Measurements from ENCODE around the gene RARS1. TPM values are rescaled to one million over a fixed set of nuclear protein-coding genes. Genes with fewer than 3 reads are reported as not detected.

RARS1 gene
- polyA plus RNA-seq, 3 donors: 16.1 to 27.0 (median 23.2) TPM

- no CpG with 5 or more reads among the region's 7 CpGs for WGBS (ENCODE audit: insufficient coverage)
- Histone ChIP-seq H3K9ac (ENCODE audit: insufficient read depth, low read length, poor library complexity, severe bottlenecking) (no peak overlapping the region), H3K9me3 (replicated peaks in 1 of 2; ENCODE audit: control insufficient read depth in 1 of 2, insufficient read depth in 1 of 2, low read length in 2 of 2) (no peaks in the 10 kb centered on the region), H3K4me3 (replicated peaks in 1 of 3; ENCODE audit: low read depth in 2 of 3, low read length in 3 of 3) (no peak overlapping the region), H3K36me3 (replicated peaks in 1 of 2; ENCODE audit: control insufficient read depth in 1 of 2, insufficient read depth in 2 of 2, low read length in 2 of 2) (peaks cover 77 to 91% of the 10 kb centered on the region in 2 donors), H2AFZ (ENCODE audit: insufficient read depth, low read depth, low read length, poor library complexity, severe bottlenecking) (no peak overlapping the region), H3K27ac (ENCODE audit: low read depth in 1 of 2, low read length in 2 of 2) (no peak overlapping the region), H3K4me2 (replicated peaks; ENCODE audit: extremely low read depth, low read length, poor library complexity, severe bottlenecking) (no peak overlapping the region), H4K20me1 (ENCODE audit: insufficient read depth, low read length) (no peaks in the 10 kb centered on the region), H3K27me3 (ENCODE audit: control insufficient read depth in 2 of 2, insufficient read depth in 2 of 2, low read length in 2 of 2) (no peaks in the 10 kb centered on the region), H3K79me2 (ENCODE audit: insufficient read depth, low read length) (no peaks in the 10 kb centered on the region), H3K4me1 (ENCODE audit: control insufficient read depth in 1 of 2, insufficient read depth in 2 of 2, low read length in 2 of 2) (no peaks in the 10 kb centered on the region)
- H3K9me3 Mint-ChIP-seq: no peaks in the 10 kb centered on the region
- no peaks in the 10 kb centered on the region for H3K4me1 Mint-ChIP-seq
- H3K27ac Mint-ChIP-seq: no peak overlapping the region
- TF ChIP-seq CTCF (IDR thresholded peaks at IDR 0.05): no peak
- H3K36me3 Mint-ChIP-seq: peaks cover 65 to 87% of the 10 kb centered on the region in 2 donors
- no peak for DNase-seq
- H3K27me3 Mint-ChIP-seq (ENCODE audit: low read depth in 3 of 3): no peaks in the 10 kb centered on the region
- intact Hi-C loops (cut with micrococcal nuclease): no loop called here
- H3K4me3 Mint-ChIP-seq: no peak overlapping the region
Observed at GRCh38 chr5:168502563-168503237, 16.4 kb downstream of the RARS1 start.

DNA sequence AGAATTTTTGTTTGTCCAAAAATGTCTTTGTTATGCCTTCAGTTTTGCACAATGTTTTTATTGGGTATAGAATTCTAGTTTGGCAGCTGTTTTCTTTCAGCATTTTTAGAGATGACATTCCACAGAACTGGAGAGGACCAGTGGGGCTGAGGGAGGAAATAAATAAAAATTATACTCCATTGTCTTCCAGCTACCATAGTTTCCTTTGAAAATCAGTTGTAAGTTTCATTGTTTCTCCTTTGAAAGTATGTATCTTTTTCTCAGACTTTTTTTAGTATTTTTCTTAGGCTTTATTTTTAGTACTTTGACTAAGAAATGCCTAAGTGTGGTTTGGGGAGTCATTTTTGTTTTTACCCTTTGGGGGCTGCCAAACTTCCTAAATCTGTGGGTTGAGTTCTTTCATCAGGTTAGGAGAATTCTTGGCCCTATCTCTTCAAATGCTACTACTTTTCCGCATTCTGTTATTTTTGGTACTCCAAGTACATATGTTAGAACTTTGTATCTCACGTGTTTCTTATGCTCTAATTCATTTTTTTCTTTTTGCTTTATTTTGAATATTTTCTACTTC lies 27.7 kb downstream of the RARS1 start:
- H3K9ac ChIP-seq (ENCODE audit: insufficient read depth, low read length, poor library complexity, severe bottlenecking): no peak overlapping the region
- peaks cover 98 to 100% of the 10 kb centered on the region in 2 donors for H3K36me3 ChIP-seq (replicated peaks in 1 of 2; ENCODE audit: control insufficient read depth in 1 of 2, insufficient read depth in 2 of 2, low read length in 2 of 2)
- no peak overlapping the region for H2AFZ ChIP-seq (ENCODE audit: insufficient read depth, low read depth, low read length, poor library complexity, severe bottlenecking)
- H3K4me2 ChIP-seq (replicated peaks; ENCODE audit: extremely low read depth, low read length, poor library complexity, severe bottlenecking): no peak overlapping the region
- no peak for TF ChIP-seq CTCF (IDR thresholded peaks at IDR 0.05)
- H3K4me1 ChIP-seq (ENCODE audit: control insufficient read depth in 1 of 2, insufficient read depth in 2 of 2, low read length in 2 of 2): no peaks in the 10 kb centered on the region
- peaks cover 12 to 24% of the 10 kb centered on the region in 2 donors for H3K9me3 ChIP-seq (replicated peaks in 1 of 2; ENCODE audit: control insufficient read depth in 1 of 2, insufficient read depth in 1 of 2, low read length in 2 of 2)
- H3K27ac ChIP-seq (ENCODE audit: low read depth in 1 of 2, low read length in 2 of 2): no peak overlapping the region
- H3K27ac Mint-ChIP-seq: no peak overlapping the region
- H3K4me1 Mint-ChIP-seq: no peaks in the 10 kb centered on the region
- DNase-seq: no peak
- H3K4me3 Mint-ChIP-seq: no peak overlapping the region
- H3K79me2 ChIP-seq (ENCODE audit: insufficient read depth, low read length): no peaks in the 10 kb centered on the region
- peaks cover 12 to 24% (median 20%) of the 10 kb centered on the region in 7 donors for H3K9me3 Mint-ChIP-seq
- H3K27me3 ChIP-seq (ENCODE audit: control insufficient read depth in 2 of 2, insufficient read depth in 2 of 2, low read length in 2 of 2): no peaks in the 10 kb centered on the region
- no peak overlapping the region for H3K4me3 ChIP-seq (replicated peaks in 1 of 3; ENCODE audit: low read depth in 2 of 3, low read length in 3 of 3)
- no peaks in the 10 kb centered on the region for H3K27me3 Mint-ChIP-seq (ENCODE audit: low read depth in 3 of 3)
- H4K20me1 ChIP-seq (ENCODE audit: insufficient read depth, low read length): no peaks in the 10 kb centered on the region
- no CpG with 5 or more reads among the region's 2 CpGs for WGBS (ENCODE audit: insufficient coverage)
- peaks cover 91 to 99% of the 10 kb centered on the region in 2 donors for H3K36me3 Mint-ChIP-seq
- intact Hi-C loops (cut with micrococcal nuclease): no loop called here

All from CD14-positive monocyte (primary cell).